ENCODE data around the gene CEP57. TPM values are rescaled to one million over a fixed set of nuclear protein-coding genes. Genes with fewer than 3 reads are reported as not detected.

The CEP57 gene
- total and polyA plus RNA-seq, 2 donors (not counting 1 experiment from before 2014, with no cell fraction given) = 30.6 to 55.8 TPM

- no peaks in the 10 kb centered on the region for H3K79me2 ChIP-seq (ENCODE audit: control insufficient read depth, insufficient read depth, low read length)
- H3K9me3 ChIP-seq (ENCODE audit: control insufficient read depth, insufficient read depth, low read depth, low read length) = no peaks in the 10 kb centered on the region
- H3K9ac ChIP-seq (ENCODE audit: insufficient read depth, low read length) = no peak overlapping the region
- DNase-seq (ENCODE audit: low read depth in 2 of 2) = peak; percentile 84 to 85
- TF ChIP-seq EZH2 (IDR thresholded peaks at IDR 0.05; ENCODE audit: low read length, missing control alignments) = no peak
- TF ChIP-seq CTCF (conservative IDR thresholded peaks at IDR 0.05 in 1 of 2, IDR thresholded peaks at IDR 0.05 in 1 of 2; ENCODE audit: low read depth in 1 of 2, low read length in 2 of 2) = peak; percentile 27 to 57
- peaks cover 4% of the 10 kb centered on the region for H3K36me3 ChIP-seq (ENCODE audit: control insufficient read depth, insufficient read depth, low read length)
- no peak overlapping the region for H2AFZ ChIP-seq (ENCODE audit: low read length)
- H3K4me3 ChIP-seq (replicated peaks in 1 of 4; ENCODE audit: control extremely low read depth in 1 of 4, insufficient read depth in 1 of 4, low read depth in 3 of 4, low read length in 4 of 4) = no peak overlapping the region
- peak overlapping the region; percentile 33 for H3K4me2 ChIP-seq (ENCODE audit: extremely low read depth, insufficient read depth, low read length)
- H3K27ac ChIP-seq (ENCODE audit: insufficient read depth, low read length) = peak overlapping the region; percentile 12
- H3K27me3 ChIP-seq (ENCODE audit: control insufficient read depth, insufficient read depth, low read length) = no peaks in the 10 kb centered on the region
- H4K20me1 ChIP-seq (ENCODE audit: control insufficient read depth, extremely low read depth, insufficient read depth, low read length) = no peaks in the 10 kb centered on the region
- no peaks in the 10 kb centered on the region for H3K4me1 ChIP-seq (ENCODE audit: control insufficient read depth, extremely low read depth, insufficient read depth, low read length)
These were observed 59.0 kb downstream of the CEP57 start for GRCh38 chr11:95849087-95849825.

GRCh38 chr11:95850137-95850536, 59.8 kb downstream of the CEP57 start:
- no peak overlapping the region for H3K27ac ChIP-seq (ENCODE audit: insufficient read depth, low read length)
- no peak for TF ChIP-seq CTCF (conservative IDR thresholded peaks at IDR 0.05 in 1 of 2, IDR thresholded peaks at IDR 0.05 in 1 of 2; ENCODE audit: low read depth in 1 of 2, low read length in 2 of 2)
- TF ChIP-seq EZH2 (IDR thresholded peaks at IDR 0.05; ENCODE audit: low read length, missing control alignments) = no peak
- no peaks in the 10 kb centered on the region for H3K36me3 ChIP-seq (ENCODE audit: control insufficient read depth, insufficient read depth, low read length)
- no peaks in the 10 kb centered on the region for H3K27me3 ChIP-seq (ENCODE audit: control insufficient read depth, insufficient read depth, low read length)
- H3K9ac ChIP-seq (ENCODE audit: insufficient read depth, low read length) = no peak overlapping the region
- no peak overlapping the region for H3K4me3 ChIP-seq (replicated peaks in 1 of 4; ENCODE audit: control extremely low read depth in 1 of 4, insufficient read depth in 1 of 4, low read depth in 3 of 4, low read length in 4 of 4)
- H3K4me2 ChIP-seq (ENCODE audit: extremely low read depth, insufficient read depth, low read length) = no peak overlapping the region
- H3K9me3 ChIP-seq (ENCODE audit: control insufficient read depth, insufficient read depth, low read depth, low read length) = no peaks in the 10 kb centered on the region
- H4K20me1 ChIP-seq (ENCODE audit: control insufficient read depth, extremely low read depth, insufficient read depth, low read length) = no peaks in the 10 kb centered on the region
- H3K79me2 ChIP-seq (ENCODE audit: control insufficient read depth, insufficient read depth, low read length) = no peaks in the 10 kb centered on the region
- no peak overlapping the region for H2AFZ ChIP-seq (ENCODE audit: low read length)
- H3K4me1 ChIP-seq (ENCODE audit: control insufficient read depth, extremely low read depth, insufficient read depth, low read length) = no peaks in the 10 kb centered on the region
- peak; percentile 18 to 37 for DNase-seq (ENCODE audit: low read depth in 2 of 2)

GRCh38 chr11:95853138-95853537, 62.8 kb downstream of the CEP57 start:
- Histone ChIP-seq H3K79me2 (ENCODE audit: control insufficient read depth, insufficient read depth, low read length) (no peaks in the 10 kb centered on the region), H3K9me3 (ENCODE audit: control insufficient read depth, insufficient read depth, low read depth, low read length) (no peaks in the 10 kb centered on the region), H3K9ac (ENCODE audit: insufficient read depth, low read length) (no peak overlapping the region), H3K4me3 (replicated peaks in 1 of 4; ENCODE audit: control extremely low read depth in 1 of 4, insufficient read depth in 1 of 4, low read depth in 3 of 4, low read length in 4 of 4) (no peak overlapping the region), H3K36me3 (ENCODE audit: control insufficient read depth, insufficient read depth, low read length) (peaks cover 2% of the 10 kb centered on the region), H3K4me1 (ENCODE audit: control insufficient read depth, extremely low read depth, insufficient read depth, low read length) (no peaks in the 10 kb centered on the region), H4K20me1 (ENCODE audit: control insufficient read depth, extremely low read depth, insufficient read depth, low read length) (no peaks in the 10 kb centered on the region), H3K27ac (ENCODE audit: insufficient read depth, low read length) (no peak overlapping the region), H2AFZ (ENCODE audit: low read length) (no peak overlapping the region), H3K4me2 (ENCODE audit: extremely low read depth, insufficient read depth, low read length) (no peak overlapping the region), H3K27me3 (ENCODE audit: control insufficient read depth, insufficient read depth, low read length) (no peaks in the 10 kb centered on the region)
- DNase-seq (ENCODE audit: low read depth in 2 of 2) = no peak
- no peak for TF ChIP-seq EZH2 (IDR thresholded peaks at IDR 0.05; ENCODE audit: low read length, missing control alignments)
- no peak for TF ChIP-seq CTCF (conservative IDR thresholded peaks at IDR 0.05 in 1 of 2, IDR thresholded peaks at IDR 0.05 in 1 of 2; ENCODE audit: low read depth in 1 of 2, low read length in 2 of 2)

Data from fibroblast of lung (primary cell).